Islet of Langerhans (tissue), 1 donor: ENCODE results near the gene C10orf53.
"Not testable (repeated sequence)": the region's sequence is repeated elsewhere in the genome, so short reads cannot be mapped to it uniquely, and the experiment has no call there.

ENCODE experiments used
- FAIRE-seq: peaks from one replicate; lab custom pipeline; 2011; peaks lifted over from hg19 to GRCh38; lab: Jason Lieb, UNC

Gene C10orf53

GRCh38 chr10:49652421-49653272 lies 26.8 kb upstream of the C10orf53 start:
- FAIRE-seq, result no peak

DNA sequence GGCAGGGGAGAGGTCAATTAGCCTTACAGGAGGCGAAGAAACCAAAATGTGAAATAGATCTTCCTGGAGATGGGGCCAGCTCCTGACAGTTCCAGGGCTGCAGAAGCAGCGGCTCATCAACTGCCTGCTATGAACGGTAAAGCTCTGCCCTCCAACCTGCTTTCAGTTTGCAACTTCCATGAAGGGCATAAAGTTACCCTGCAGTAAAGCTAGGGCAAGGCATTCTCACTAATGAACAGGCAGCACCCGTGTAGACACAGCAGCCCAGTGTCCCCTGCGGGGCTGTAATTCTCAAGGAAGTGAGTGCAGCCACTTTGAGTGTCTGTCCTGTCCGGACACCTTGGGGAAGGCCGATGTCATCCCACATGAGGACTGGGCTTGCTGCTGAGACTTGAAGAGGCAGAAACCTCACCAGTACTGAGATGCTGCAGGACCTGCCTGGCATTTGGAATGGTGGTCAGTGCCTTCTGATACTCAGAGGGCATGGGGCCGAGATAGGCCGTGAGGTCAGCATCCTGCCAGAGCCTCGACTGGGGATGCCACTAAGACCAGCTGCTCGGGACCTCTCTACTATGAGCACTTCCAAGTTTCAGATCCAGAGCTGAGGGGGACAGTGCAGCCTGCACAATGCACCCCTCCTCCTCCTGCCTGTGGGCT lies 26.1 kb upstream of the C10orf53 start:
- FAIRE-seq, result no peak

DNA sequence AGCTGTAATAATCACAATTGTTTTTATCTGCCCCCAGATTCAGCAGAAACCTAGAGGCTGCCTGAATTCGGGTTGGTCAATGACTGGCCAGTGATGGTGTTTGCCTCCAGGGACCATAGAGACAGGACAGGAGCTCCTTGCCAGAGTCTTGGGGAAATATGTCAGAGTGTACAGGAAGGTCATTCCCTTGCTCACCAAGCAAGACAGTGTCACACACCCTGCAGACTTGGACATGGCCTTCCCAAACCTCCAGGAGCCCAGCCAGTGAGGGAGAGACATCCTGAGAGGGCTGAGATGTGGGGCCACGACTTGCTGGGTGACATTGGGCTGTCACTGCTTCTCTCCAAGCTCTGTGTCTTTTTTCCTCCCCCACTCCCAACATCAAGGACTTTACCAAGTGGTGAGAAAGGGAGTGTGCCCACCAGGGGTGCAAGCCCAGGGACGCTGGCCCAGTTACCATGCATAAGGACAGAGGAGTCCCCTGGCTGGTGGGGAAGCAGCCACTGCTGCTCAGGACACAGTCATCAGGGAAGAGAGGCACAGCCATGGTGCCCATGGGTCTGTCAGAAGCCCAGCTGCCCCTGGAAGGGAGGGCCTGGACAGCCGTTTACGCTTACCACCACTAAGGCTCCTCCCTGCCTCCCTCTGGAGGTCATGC lies 25.3 kb upstream of the C10orf53 start:
- no peak for FAIRE-seq

- no peak for FAIRE-seq
These were observed 24.4 kb upstream of the C10orf53 start for GRCh38 chr10:49655099-49655498.

- FAIRE-seq, result no peak
These were observed 22.5 kb upstream of the C10orf53 start for GRCh38 chr10:49656845-49657493.

DNA sequence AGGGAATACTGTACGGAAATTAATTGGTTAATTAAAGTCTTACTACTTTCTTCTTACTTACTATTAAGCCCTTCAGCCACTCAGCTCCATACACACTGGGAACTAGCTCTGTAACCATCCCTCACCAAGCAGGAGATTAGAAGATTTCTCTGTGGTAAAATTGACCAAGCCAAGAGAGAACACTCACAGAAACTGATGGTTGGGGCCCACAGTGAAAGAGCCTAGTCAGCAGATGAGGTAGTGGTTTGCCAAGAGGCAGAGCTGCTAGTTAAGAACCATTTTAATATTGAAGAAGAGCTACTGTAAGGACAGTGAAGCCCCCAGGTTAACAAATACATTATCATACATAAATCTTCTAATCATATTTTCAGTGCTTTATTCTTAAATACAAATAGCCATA lies 21.8 kb upstream of the C10orf53 start:
- no peak for FAIRE-seq

GRCh38 chr10:49661140-49661856 lies 18.2 kb upstream of the C10orf53 start:
- no peak for FAIRE-seq

DNA sequence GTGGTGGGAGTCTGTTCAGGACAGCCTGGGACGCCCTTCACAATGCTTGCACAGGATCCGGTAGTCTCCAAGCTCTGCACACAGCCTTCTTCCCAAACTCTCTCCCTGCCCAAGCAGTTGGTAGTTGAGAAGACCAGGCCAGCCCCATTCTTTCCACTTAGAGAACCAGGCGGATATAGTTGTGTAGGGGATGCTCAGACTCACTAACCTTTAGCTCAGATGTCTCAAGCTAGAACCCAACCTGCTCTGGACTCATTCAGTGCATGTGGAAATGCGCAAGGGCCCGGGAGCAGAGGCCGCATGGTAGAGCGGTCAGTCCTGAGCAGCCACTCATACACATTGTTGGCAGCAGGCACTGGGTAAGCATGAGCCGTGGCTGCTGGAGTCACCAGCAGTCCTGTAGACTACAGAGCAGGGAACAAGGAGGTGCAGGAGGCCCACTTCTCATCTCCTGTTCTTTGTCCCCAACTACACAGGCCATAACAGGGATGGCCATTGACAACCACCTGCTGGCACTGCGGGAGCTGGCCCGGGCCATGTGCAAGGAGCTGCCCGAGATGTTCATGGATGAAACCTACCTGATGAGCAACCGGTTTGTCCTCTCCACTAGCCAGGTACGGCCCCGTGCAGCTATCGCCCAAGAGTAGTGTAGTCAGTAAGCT lies 17.2 kb upstream of the C10orf53 start:
- FAIRE-seq, result no peak

DNA sequence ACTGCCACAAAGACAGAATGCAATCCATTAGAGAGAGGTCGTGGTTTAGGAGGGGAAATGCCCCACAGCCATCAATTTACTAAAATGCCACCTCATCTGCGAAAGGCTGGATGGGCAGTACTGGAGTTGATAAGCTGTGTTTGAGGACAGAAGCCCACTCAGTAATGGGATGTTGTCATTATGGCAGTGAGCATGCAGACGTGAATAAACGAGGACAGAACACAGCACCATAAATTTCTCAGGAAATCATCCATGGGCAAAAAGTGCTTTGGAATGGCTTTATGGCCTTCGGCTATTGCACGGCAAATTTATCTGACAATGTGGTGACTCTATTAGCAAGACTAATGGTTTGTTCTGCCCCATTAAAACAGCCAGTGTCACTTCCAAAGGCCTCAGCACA lies 15.9 kb upstream of the C10orf53 start:
- FAIRE-seq, result no peak

DNA sequence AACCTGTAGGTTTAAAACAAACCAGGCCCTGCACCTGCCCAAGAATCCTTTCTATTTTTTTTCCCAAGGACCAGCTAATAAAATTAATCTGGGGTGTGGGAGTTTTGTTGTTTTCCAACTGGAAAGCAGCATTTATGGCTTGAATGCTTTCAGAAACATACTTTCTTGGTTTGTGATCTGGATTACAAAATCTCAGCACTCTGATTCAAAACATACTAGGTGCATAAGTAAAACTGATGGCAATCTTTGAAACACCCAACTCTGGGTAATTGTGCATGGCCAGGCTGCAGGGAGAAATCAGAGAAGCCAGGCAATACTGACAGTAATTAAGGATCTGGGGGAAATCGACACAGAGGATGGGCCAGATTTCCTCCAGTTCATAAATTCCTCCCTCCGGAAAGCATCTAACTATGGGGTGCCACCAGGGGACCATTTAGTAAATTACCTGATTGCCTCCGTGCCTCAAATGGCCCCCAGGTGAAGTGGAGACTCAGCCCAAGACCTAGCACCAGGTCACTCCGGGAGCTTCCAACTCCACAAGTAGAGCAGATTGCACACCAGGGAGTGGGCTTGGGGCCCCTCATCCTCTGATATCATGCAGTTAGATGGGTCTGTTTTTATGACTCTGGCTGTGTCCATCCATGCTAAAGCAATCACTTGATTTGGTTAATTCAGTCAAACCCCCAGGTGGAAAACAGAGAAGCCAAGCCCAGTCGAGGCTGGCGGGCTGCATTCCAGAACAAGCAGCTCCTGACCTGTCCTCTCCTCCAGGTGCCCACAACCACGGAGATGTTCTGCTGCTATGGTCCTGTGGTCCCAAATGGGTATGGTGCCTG lies 15.2 kb upstream of the C10orf53 start:
- no peak for FAIRE-seq

DNA sequence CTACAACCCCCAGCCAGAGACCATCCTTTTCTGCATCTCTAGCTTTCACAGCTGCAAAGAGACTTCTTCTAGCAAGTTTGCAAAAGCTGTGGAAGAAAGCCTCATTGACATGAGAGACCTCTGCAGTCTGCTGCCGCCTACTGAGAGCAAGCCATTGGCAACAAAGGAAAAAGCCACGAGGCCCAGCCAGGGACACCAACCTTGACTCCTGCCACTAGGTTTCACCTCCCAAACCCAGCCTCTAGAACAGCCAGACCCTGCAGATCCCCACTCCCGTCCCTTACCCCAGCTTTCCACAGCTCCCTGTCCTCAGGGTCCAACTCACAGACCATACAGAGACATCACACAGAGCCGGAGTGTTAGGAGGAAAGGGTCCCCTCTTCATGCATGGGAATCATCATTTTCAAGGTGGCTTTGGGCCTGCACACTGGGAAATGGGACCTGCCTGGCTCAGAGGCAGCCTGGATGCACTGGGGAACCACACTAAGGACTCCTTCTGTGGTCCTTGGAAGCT lies 14.6 kb upstream of the C10orf53 start:
- FAIRE-seq, result no peak

DNA sequence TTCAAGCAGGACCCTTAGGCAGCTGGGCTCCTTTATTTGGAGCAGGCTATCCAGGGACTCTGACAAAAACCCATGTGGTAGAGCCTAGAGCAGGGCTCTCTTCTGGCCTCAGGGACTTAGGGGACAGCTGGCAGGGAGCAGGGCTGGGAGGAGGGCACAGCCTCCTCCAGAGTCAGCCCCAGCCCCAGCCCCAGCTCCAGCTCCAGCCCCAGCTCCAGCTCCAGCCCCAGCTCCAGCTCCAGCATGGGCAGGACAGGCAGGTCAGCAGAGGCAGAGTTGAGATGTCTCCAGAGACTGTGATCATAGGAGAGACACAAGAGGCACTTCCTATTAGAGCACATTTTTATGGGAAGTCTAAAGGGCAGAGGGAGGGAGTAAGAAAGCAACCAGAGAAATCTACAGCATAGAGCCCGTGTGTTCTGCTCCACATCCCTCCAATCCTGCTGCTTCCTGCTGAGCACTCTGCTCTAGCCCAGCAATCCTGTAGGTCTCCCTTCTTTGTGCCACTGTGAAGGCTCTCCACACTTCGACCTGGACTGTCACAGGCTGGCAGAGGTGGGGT lies 13.3 kb upstream of the C10orf53 start:
- no peak for FAIRE-seq

GRCh38 chr10:49666685-49667084 lies 12.8 kb upstream of the C10orf53 start:
- FAIRE-seq, result no peak

- no peak for FAIRE-seq
These were observed 11.5 kb upstream of the C10orf53 start for GRCh38 chr10:49667991-49668390.

DNA sequence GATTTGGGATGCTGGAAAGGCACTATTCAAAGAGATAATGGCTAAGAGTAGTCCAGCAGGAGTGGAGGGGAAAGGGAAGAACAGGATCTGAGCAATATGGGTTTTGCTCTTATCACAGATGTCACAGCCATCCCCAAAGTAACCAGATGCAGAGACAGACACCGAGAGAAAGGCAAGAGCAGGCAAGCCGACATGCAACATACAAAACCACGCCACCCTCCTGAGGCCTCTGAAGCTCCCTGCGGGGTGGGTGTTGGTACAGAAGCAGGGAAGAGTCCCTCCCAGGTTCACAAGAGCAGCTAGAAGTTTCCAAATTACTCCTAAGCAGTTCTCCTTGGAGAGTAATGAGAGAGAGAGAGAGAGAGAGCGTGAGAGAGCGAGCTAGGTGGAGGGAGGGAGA lies 10.8 kb upstream of the C10orf53 start:
- no peak for FAIRE-seq

- FAIRE-seq, result no peak
These were observed 498 bp upstream of the C10orf53 start for GRCh38 chr10:49678827-49679479.

- FAIRE-seq, result not testable (repeated sequence)
These were observed 3.0 kb downstream of the C10orf53 start for GRCh38 chr10:49682449-49682848.

- no peak for FAIRE-seq
These were observed 3.4 kb downstream of the C10orf53 start for GRCh38 chr10:49682879-49683278.

GRCh38 chr10:49686651-49687050 lies 7.2 kb downstream of the C10orf53 start:
- FAIRE-seq, result no peak
